MV-4-11 (cell line): ENCODE data around the gene SNED1.
"Not testable (repeated sequence)": the region's sequence is repeated elsewhere in the genome, so short reads cannot be mapped to it uniquely, and the experiment has no call there.

ENCODE experiments used
- DNase-seq: peaks from one replicate; lab custom pipeline; 2025; lab: John Stamatoyannopoulos, UW

SNED1 gene

DNA sequence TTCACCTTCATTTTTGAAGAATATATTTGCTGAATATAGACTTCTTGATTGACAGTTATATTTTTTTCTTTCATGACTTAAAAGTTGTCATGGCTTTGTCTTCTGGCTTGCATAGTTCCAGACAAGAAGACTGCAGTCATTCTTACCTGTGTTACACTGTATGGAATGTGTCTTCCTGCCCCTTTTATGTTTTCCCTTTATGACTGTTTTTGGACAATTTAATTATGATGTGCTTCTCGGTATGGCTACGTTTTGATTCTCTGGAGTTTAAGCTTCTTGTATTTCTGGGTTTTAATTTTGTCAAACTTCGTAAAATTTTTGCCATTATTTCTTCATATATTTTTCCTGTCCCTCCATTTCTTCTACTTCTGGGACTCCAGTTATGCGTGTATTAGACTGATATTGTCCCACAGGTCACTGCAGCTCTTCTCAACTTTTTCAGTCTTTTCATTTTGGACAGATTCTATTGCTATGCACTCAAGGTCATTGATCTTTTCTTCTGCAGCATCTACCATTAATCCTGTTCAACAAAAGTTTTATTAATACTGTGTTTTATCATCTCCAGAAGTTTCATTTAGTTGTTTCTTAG lies 86.5 kb downstream of the SNED1 start:
- DNase-seq: no peak

- no peak for DNase-seq
Measured at GRCh38 chr2:241087420-241088268, 89.2 kb downstream of the SNED1 start.

- no peak for DNase-seq
Measured at GRCh38 chr2:241088376-241088775, 90.0 kb downstream of the SNED1 start.

DNA sequence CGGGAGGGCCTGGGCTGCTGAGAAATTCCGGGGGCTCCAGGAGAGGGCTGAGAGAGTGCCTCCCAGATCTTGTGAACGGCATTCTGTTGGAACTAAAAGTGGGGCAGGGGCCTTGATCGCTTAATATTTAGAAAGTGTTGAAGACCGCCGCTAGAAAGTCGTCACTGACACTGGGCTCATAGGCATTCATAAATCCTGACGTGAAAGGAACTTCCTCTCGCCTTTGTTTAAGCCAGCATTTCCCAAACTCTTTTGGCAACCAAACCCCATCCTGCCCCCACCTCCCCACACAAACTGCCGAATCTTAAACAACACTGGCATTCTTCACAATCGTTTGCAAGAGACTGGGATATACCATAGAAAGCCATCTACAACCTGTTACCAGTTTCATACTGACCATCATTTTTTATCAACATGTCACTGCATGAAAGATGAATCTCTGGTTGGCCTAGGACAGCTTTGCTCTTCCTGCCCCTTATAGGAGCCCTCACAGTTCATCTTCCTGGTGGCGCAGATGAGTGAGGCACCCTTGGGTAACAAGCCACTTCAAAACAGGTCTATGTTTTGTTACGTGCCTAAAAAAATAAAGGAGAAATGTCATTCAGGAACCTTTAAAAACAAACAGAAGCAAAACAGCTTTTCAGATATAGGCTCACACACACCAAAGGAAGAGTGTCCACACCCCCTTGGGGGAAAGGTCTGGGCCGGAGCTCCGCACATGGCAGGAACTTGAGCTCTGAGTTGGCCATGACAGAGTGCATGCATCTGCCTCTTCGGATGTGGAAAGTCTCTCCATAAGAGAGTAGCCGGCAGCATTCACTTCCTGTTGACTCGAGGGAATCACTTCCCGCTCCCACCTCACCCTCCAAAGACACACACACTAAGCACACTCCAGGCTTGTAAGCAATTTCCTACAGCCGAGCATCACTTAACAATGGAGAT lies 90.6 kb downstream of the SNED1 start:
- no peak for DNase-seq

DNA sequence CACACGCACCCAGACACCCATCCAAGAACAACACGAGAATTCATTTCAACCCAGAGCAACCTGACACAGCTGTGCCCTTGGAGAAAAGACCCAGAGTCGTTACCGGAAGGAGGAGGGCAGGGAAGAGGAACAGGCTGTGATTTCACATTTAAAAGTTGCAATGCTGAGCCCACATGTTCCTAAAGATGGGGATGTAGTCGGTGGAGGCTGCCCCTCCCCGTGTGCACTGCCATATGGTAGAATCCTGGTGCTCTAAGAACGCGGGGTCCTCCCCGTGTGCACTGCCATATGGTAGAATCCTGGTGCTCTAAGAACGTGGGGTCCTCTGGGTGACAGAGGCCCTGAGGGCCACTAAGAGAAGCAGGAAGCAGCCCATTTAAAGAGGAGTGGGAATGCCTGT lies 92.8 kb downstream of the SNED1 start:
- DNase-seq: no peak

DNA sequence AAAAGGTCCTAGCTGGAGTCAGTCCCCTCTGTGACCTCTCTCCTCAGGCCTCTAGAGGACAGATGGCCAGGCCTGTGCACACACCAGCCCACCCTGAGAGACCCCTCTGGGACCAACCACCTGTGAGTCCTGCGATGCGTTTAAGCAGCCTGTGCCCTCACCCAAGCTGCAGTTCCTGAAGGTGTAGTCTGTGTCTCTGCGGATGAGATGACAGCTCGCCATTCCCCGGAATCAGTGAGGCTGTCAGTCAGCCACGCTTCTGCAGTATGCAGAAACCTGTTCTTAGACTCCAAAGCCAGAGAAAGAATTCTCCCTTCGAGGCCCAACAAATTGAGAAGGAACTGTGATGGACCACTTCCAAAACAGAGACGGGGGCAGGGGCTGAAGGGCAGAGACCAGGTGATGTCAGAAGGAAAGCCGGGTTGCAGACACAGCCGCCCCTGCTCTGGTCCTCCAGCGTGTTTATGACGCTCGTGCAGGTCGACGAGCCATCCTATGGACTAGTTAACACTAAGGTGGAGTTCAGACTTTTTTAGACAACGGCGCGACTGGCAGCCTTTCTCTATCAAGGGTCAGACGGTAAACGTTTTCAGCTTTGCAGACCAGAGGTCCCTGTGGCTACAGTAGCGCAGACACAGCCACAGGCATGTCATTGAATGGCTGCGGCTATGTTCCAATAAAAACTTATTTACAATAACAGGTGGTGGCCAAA lies 93.5 kb downstream of the SNED1 start:
- DNase-seq: no peak

DNA sequence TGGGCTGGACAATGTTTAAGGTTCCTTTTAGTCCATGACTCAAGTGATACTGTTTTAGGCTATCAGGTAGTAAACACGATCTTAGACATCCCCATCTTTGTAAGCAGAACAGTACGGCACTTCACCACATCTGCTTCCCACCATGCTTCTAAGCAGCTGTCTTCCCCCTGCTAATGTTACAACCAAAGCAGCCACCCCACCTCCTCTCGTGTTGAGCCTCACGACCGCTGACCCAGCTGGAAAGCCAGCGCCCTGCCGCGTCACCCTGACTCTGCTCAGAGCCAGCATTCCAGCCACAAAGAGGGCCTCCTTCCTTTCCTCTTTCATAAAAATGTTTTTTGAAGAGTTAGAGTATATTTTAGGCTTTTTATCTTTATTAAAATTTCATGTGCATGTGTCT lies 94.3 kb downstream of the SNED1 start:
- no peak for DNase-seq

- not testable (repeated sequence) for DNase-seq
Measured at GRCh38 chr2:241093133-241093781, 94.8 kb downstream of the SNED1 start.

DNA sequence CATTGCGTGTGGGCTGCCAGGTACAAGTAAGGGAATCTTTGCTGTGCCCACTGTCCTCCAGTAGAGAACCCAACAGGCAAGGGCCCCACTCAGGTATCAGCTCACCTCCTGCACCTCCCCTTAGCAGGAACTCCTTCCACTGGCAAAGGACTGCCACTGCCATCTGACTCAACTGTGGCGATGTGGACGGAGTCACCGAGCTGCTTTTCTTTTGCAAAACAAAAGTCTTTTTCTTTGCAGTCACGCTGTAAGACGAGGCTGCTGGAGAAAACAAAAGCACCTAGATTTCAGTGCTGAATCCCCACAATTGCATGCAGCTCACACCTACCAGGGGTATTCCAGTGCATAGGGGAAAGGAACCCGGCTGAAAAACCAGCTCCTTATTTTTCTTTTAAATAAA lies 95.8 kb downstream of the SNED1 start:
- no peak for DNase-seq

DNA sequence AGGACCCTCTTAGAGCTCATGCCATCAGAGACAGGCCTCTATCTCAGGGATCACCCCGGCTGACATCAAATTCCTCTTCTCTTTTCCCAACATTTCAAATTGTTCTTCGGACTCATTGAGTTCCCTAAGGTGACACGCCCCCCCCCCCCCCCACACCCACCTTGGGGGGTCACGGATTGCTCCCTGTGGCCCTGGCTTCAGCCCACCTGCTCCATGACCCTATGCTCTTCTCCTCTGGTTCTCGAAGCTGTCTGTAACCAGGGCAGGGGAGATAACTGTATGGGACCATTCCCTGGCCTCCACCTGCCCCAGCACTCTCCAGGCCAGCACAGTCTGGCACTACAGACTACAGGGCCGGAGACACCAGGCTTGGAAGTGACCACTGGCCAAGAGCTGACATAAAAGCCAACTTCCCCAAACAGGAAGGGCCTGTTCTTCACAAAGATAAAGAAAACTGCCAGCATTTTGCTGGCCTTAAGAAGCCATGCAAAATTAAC lies 96.6 kb downstream of the SNED1 start:
- DNase-seq: no peak

DNA sequence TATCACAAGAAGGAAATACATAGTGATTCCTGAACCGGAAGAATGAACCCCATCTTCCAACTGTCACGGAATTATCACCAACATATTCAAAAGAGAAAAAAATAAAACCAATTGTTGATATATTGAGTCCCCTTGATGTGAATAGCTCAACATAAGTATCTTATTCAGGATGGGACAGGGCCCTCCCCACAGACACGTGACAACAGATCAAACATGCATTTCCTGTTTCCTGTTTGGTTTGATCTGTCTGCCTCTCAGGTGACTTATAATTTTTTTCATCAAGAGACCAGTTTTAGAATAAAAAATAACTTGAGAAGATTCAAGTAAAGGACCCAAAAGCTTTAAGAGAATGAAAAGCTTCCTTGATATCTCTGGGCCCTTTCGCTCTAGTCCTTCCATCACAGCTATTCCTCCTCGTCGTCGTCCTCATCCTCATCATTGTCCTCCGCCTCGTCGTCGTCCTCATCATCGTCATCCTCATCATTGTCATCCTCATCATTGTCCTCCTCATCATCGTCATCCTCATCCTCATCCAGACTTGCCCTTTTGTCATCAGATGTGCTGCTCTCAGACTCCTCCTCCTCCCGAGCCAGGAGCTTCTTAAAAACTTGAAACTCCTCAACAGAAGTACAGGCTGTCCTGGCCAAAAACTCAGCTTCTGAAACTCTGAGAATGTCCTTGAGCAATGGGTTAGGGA lies 97.3 kb downstream of the SNED1 start:
- no peak for DNase-seq

- no peak for DNase-seq
Measured at GRCh38 chr2:241096979-241097378, 98.6 kb downstream of the SNED1 start.

- no peak for DNase-seq
Measured at GRCh38 chr2:241099246-241099645, 100.8 kb downstream of the SNED1 start.

DNA sequence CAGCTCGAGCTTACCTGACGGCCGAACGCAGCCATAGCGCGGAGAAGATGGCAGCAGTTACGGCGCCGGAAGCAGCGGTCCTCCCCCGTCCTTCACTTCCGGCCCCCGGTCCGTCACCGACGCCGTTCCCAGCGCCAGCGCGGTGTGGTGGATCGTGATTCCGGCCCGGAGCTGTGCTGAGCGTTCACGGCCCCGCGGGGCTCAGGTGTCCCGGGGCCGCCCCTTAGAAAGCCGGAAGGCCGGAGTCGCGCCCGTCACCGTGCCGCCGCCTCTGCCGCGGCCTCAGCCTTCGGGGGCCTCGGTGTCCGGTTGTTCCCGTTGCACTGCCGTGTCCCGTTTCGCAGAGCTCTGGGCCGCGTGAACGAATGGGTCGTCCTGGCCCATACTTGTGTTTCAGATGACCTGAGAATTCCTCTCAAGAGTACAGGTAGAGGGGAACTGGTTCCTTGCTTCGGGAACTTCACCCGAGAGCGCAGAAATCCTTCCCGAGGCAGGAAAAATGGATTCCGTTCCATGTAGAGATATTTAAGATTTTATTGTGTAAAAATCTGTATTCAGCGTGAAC lies 103.9 kb downstream of the SNED1 start, which contains the start of gene MTERF4:
MTERF4 (minus strand) TSS at position 49 of the 565 bp plus-strand sequence; CDS start at position 35, 14 bp downstream.
- DNase-seq: peak; percentile 63

- no peak for DNase-seq
Measured at GRCh38 chr2:241103176-241103595, 104.8 kb downstream of the SNED1 start.

- not testable (repeated sequence) for DNase-seq
Measured at GRCh38 chr2:241104611-241105010, 106.2 kb downstream of the SNED1 start.

- no peak for DNase-seq
Measured at GRCh38 chr2:241105641-241106040, 107.2 kb downstream of the SNED1 start.

GRCh38 chr2:241107031-241107783 lies 108.8 kb downstream of the SNED1 start:
- no peak for DNase-seq
